CD4-positive, alpha-beta T cell treated with Interleukin-1 beta for 1 hour (primary cell): ENCODE results near the gene MRPS31.
"Not testable (repeated sequence)": the region's sequence is repeated elsewhere in the genome, so short reads cannot be mapped to it uniquely, and the experiment has no call there.

Source experiments
- DNase-seq, 2 donors: peaks; one replicate each; pipeline ENCODE4 v3.0.0-alpha.2; 2020 to 2022

The MRPS31 gene

DNA sequence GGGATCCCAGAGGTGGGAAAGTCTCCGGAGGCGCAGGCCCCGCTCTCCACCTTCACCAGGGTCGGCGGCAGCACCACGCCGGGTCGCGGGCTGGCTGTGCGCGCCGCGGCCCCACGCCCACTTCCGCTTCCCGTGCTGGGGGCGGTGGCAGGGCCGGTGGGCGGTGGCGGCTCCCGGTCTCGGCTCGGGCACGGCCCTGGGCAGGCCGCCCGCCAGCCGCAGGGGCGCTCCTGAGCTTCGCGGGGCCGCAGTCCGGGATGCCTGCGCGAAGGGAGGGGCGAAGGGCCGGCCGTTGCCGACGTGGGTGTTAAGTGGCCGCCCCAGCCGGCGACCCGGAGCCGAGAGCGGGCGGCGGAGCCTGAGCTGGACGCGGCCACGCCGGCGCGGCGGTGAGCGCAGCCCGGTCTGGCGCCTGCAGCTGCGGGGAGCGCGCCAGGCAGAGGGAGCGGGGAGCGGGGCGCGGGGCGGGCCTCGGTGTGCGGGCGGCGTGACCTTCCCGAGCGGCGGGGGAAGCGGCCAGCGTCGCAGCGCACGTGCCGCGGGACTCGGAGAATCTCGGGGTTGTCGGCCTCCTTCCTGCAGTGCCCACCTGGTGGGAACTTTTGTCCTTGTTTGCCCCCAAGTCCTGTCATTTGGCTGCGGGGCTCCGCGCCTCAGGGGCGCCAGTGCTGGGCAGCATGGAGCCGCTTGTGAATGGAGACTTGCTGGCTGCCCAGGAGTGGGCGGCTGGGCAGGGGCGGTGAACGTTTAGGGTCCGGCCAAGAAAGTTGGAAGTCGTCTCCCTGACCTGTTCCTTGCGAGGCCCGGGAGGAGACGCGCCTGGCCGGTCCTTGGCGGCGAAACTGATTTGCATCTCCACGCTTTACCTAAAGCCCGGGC, 18.5 kb upstream of the MRPS31 start, which contains the start of gene SLC25A15:
Gene SLC25A15, plus strand, starts transcription at position 337 of the 879 bp plus-strand sequence. CDS start 3,616 bp downstream, outside the sequence.
- peak; percentile 73 to 76 for DNase-seq

GRCh38 chr13:40788540-40789274, 17.7 kb upstream of the MRPS31 start:
- not testable (repeated sequence) for DNase-seq

- no peak for DNase-seq
Observed at GRCh38 chr13:40787062-40787461, 16.1 kb upstream of the MRPS31 start.

DNA sequence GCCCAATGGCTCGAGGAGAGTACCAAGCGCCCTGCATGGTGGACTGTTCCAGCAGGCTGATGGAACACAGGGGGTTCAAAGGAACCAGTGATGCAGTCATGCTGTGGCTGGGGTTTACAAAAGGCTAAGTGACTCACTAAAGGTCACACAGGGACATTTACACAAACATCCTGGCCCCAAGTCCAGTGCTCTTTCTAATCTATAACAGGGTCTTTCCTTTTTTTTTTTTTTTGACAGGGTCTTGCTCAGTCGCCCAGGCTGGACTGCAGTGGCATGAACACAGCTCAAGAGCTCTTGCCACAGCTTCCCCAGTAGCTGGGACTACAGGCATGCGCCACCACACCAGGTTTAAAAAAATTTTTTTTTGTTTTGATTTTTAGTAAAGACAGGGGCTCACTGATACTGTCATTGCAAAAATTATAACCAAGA, 15.6 kb upstream of the MRPS31 start:
- DNase-seq, result no peak

DNA sequence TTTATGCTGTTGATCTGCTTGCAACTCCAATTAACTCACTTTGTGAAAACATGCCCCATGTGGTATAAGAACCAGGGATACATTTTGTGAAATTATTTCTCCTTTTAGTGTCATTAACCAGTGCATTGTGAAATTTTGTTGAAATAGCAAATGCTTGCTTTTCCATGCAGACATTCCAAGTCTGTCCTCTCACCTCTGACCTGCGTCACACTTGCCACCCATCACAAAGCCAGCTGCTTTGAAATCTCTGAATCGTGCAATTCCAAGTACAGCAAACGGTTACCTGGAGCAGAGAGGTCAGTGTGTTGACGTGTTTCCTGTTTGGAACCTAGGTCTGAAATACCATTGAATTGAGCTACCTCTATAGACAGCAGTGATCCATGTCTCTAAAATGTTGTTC, 13.6 kb upstream of the MRPS31 start:
- DNase-seq, result no peak

DNA sequence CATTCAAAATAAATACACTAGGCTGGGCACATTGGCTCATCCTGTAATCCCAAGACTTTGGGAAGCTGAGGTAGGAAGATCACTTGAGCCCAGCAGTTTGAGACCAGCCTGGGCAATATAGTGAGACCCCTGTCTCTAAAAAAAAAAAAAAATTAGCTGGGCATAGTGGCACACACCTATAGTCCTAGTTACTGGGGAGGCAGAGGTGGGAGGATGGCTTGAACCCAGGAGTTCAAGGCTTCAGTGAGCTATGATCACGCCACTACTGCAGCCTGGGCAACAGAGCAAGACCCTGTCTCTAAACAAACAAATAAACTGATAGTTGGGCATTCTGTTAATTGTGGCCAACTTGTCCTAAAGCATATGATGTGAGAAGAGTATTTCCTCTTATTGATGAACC, 12.0 kb upstream of the MRPS31 start:
- DNase-seq, result not testable (repeated sequence)

GRCh38 chr13:40781717-40782116, 10.7 kb upstream of the MRPS31 start:
- no peak for DNase-seq

GRCh38 chr13:40780822-40781401, 9.9 kb upstream of the MRPS31 start:
- no peak for DNase-seq

GRCh38 chr13:40779796-40780285, 8.9 kb upstream of the MRPS31 start:
- DNase-seq, result no peak

DNA sequence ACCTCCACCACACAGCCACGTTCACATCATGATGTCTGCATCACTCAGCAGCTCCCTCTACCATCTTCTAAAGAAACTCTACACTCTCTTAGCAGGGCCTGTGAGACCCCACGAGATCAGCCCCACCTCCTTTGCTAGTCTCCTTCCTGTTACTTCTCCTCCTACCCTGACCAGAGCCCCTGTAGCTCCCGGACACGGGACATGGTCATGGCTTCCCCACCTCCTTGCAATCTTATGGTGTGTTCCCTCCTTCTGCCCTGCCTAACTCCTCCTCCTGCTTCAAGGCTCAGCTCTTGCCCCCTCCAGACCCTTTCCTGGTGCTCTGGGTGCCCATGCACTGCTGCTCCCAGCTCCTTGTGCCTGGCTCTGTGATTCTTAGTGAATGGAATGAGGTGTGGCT, 8.1 kb upstream of the MRPS31 start:
- DNase-seq, result no peak

DNA sequence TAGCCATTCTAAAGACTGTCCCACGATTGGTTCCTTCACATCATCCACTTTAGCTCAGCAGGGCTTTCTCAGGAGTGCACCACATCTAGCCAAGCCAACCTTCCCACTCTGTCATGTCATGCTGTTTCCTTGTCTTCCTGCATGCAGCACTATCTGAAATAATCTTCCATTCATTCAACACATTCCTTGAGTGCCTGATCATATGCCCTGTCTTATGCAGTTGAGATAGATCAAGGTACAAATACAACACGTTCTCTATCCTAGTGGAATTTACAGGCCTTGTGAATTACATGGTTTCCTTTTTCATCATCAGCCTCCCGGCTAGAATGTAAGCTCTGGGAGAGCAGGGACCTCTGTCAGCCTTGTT, 6.8 kb upstream of the MRPS31 start:
- DNase-seq, result no peak

GRCh38 chr13:40777166-40777808, 6.3 kb upstream of the MRPS31 start:
- DNase-seq, result peak; percentile 35 to 69

DNA sequence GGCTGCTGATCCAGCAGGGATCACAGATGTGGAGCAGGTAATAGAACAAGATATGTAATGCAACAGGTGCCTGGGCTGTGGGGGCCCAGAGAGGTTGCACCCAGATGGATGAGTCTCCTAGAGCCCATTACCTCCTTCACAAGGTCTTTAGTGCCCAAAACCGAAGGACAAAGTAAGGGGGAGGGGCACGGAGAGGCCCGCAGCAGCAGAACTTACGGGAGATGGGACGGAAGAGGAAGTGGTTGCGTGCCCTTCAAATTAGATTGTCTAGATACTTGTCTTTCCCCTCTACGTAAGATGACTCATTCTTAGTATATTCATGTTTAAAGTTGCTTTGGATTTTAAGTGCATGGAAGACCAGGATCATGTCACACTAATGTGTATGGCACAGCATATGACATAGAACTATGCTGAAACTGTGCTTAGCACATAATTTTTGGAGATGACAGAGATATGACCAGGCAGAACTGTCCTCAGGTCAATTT, 5.7 kb upstream of the MRPS31 start:
- DNase-seq, result peak; percentile 69 to 73

- DNase-seq, result peak in 1 of 2 donors; percentile 31
Observed at GRCh38 chr13:40776232-40776631, 5.2 kb upstream of the MRPS31 start.

GRCh38 chr13:40774672-40775071, 3.7 kb upstream of the MRPS31 start:
- DNase-seq, result no peak

DNA sequence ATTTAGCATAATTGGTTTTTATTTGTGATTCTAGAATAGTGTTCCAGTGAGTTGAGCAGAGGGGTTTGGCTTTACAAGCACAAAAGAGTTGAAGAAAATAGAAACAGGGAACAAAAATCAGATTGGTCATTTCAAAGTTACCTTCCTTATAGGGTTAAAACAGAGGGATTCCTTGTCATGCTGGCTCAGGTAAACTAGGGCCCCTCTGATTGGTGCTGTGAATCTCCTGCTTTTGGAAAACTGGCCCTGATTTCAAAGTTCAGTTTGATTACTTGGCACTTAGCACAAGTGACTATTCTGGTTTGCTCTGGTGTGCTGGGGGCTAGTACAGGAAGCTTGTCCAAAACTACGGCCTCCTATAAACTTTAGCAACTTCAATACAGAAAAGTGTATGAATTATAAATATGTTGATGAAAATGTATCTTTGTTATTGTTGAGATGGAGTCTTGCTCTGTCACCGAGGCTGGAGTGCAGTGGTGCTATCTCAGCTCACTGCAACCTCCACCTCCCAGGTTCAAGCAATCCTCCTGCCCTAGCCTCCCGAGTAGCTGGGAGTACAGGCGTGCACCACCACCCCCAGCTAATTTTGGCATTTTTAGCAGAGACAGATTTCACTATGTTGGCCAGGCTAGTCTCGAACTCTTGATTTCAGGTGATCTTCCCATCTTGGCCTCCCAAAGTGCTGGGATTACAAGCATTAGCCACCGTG, 1.9 kb upstream of the MRPS31 start:
- DNase-seq, result no peak

GRCh38 chr13:40770609-40770933, 419 bp downstream of the MRPS31 start:
- DNase-seq, result no peak

DNA sequence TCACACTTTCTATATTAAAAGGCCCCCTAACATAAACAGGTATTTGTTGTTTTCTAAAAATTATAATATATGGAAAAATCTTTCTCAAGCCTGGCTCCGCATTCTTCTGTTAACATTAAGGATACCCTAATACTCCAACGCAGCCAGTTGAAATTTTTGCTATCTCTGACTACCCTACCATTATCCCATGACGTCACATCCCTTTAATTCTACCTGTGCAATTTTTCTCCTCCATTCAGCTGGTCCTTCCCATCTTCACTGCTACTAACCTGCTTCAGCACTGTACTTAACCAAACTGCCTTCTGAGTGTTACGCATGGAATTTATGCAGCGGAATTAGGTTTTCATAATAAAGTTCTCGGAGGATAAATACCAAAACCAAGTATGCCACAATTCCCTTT, 1.0 kb downstream of the MRPS31 start:
- no peak for DNase-seq

DNA sequence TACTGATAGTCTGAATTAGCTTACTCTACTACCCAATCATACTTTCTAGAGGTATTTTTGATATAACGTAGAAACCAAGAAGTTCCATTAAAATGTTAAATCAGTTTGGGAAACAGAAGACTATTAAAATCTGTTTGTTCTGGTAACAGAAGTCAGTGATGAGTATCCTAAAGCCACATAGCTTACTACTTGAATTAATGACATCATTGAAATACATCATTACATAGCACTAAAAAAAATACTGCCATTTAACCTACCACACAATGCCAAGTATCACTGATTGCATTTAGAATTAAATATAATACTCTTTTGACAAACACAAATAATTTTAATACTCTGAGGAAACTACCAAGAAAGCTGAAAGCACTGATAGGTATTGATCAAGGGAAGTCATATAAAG, 5.4 kb downstream of the MRPS31 start:
- DNase-seq, result no peak

DNA sequence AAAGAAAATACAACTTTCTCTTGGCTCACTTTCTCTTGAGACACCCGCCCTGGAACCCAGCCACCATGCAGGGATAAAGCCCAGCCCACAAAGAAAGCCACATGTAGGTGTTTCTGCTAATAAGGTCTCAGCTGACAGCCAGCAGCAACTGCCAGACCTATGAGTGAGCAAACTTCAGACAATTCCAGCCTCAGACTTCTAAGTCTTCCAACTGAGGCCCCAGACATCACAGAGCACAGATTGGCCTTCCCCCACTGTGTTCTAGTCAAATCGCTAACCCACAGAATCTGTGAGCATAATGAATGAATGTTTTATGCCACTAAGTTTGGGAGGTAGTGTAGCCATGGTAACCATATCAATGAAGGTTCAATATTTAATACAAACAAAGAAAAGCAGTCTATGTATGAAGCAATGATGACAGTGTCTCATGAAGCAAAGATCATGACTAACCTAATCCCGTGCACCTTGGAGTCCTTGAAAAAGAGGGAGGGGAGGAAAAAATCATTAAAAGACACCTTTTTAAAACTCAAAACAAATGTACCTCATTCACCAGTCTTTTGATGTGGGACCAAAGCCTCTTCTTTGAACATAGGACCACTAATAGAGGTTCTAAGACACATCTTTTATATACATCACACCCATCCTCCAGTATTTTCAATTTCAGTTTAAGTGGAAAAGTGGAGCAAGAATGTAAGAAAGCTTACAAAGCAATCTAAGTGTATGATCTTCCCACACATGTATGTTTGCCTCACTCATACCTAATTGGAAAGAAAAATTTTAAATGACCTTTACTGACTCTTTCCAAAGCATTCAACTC, 6.2 kb downstream of the MRPS31 start:
- peak in 1 of 2 donors; percentile 37 for DNase-seq

DNA sequence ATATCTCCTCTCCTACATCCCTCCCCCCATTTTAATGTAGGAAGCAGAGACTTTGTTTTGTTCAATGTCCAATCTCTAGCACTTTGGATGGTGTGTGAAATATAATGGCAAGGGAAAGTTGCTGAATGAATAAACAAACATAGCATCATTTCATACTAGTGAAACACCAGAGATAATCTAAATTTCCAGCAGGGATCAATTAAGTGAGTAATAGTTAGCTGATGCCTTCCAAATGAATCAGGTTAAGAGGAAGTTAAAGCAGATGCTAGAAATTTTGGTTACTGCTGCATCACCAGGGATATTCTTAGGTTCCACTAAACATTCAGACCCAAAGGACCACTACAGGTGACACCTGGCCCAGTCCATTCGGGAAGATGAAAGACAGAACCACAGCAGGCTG, 8.1 kb downstream of the MRPS31 start:
- DNase-seq, result no peak
